MM.1S (cell line): ENCODE results near the gene DTNB.
"Not testable (repeated sequence)": the region's sequence is repeated elsewhere in the genome, so short reads cannot be mapped to it uniquely, and the experiment has no call there.

Source experiments
- DNase-seq: peaks from one replicate; pipeline ENCODE4 v3.0.0-alpha.2; 2015
- H2AFZ ChIP-seq: fragments of 300-600 bp; sonication (generic); 2 replicates; pipeline ENCODE4 v1.6.0; 2016; ENCODE audit warnings: antibody characterized with exemption, low read length
- H3F3A ChIP-seq: fragments of 300-600 bp; sonication (generic); 2 replicates; pipeline ENCODE4 v1.6.1; 2016; ENCODE audit warnings: mild to moderate bottlenecking, antibody characterized with exemption, low read length, moderate library complexity, mixed read lengths; ENCODE audit not compliant: insufficient read depth
- H3K27ac ChIP-seq: fragments of 300-600 bp; sonication (generic); 2 replicates; pipeline ENCODE4 v1.5.1; 2016; ENCODE audit warnings: mild to moderate bottlenecking, low read length
- H3K27me3 ChIP-seq: fragments of 300-600 bp; sonication (generic); replicated peaks from 2 replicates; pipeline ENCODE4 v1.6.0; 2016; ENCODE audit warnings: low read length; ENCODE audit not compliant: insufficient read depth
- H3K36me3 ChIP-seq: fragments of 300-600 bp; sonication (generic); replicated peaks from 2 replicates; pipeline ENCODE4 v1.6.1; 2016; ENCODE audit warnings: mild to moderate bottlenecking, low read length, mixed read lengths; ENCODE audit not compliant: insufficient read depth
- H3K4me1 ChIP-seq: fragments of 300-600 bp; sonication (generic); 2 replicates; pipeline ENCODE4 v1.6.1; 2016; ENCODE audit warnings: low read length, mixed read lengths
- H3K4me2 ChIP-seq: fragments of 300-600 bp; sonication (generic); 2 replicates; pipeline ENCODE4 v1.6.0; 2016; ENCODE audit warnings: low read depth, low read length
- H3K4me3 ChIP-seq: fragments of 300-600 bp; sonication (generic); 2 replicates; pipeline ENCODE4 v1.5.1; 2016; ENCODE audit warnings: low read length, mixed read lengths
- H3K79me2 ChIP-seq: fragments of 300-600 bp; sonication (generic); 2 replicates; pipeline ENCODE4 v1.6.1; 2016; ENCODE audit warnings: mixed run types, low read length, mixed read lengths
- H3K9ac ChIP-seq: fragments of 300-600 bp; sonication (generic); 2 replicates; pipeline ENCODE4 v1.6.1; 2016; ENCODE audit warnings: low read length, mixed read lengths
- H3K9me2 ChIP-seq: fragments of 300-600 bp; sonication (generic); replicated peaks from 2 replicates; pipeline ENCODE4 v1.6.1; 2016; ENCODE audit warnings: mild to moderate bottlenecking, low read length, mixed read lengths; ENCODE audit not compliant: insufficient read depth
- H3K9me3 ChIP-seq: fragments of 300-600 bp; sonication (generic); replicated peaks from 2 replicates; pipeline ENCODE4 v1.6.1; 2016; ENCODE audit warnings: mild to moderate bottlenecking, low read length, mixed read lengths; ENCODE audit not compliant: insufficient read depth
- H4K20me1 ChIP-seq: fragments of 300-600 bp; sonication (generic); 2 replicates; pipeline ENCODE4 v1.6.1; 2016; ENCODE audit warnings: mild to moderate bottlenecking, low read length, moderate library complexity, mixed read lengths; ENCODE audit not compliant: insufficient read depth
- CTCF ChIP-seq: fragments of 300-600 bp; sonication (generic); IDR thresholded peaks from 2 replicates; pipeline ENCODE4 v1.5.1; 2016; ENCODE audit warnings: antibody characterized with exemption, low read length, mixed read lengths
- EZH2 ChIP-seq: fragments of 300-600 bp; sonication (generic); optimal IDR thresholded peaks from 2 replicates; pipeline ENCODE3; 2017; ENCODE audit warnings: low read depth, mild to moderate bottlenecking, antibody characterized with exemption, low read length, mixed read lengths
- EZH2phosphoT487 ChIP-seq: fragments of 300-600 bp; sonication (generic); IDR thresholded peaks from 2 replicates; pipeline ENCODE4 v1.6.1; 2018; ENCODE audit warnings: antibody characterized with exemption, low read length

Gene DTNB

GRCh38 chr2:25666218-25666617 is 7.2 kb downstream of the DTNB start:
- Histone ChIP-seq H3K9me2 (no peaks in the 10 kb centered on the region), H3F3A (no peaks in the 10 kb centered on the region), H2AFZ (no peak overlapping the region), H3K79me2 (peaks cover 31% of the 10 kb centered on the region), H3K9ac (no peak overlapping the region), H4K20me1 (no peaks in the 10 kb centered on the region), H3K9me3 (no peaks in the 10 kb centered on the region), H3K36me3 (no peaks in the 10 kb centered on the region), H3K4me1 (no peaks in the 10 kb centered on the region), H3K27me3 (no peaks in the 10 kb centered on the region), H3K4me2 (no peak overlapping the region), H3K4me3 (no peak overlapping the region), H3K27ac (no peak overlapping the region)
- no peak for TF ChIP-seq CTCF
- TF ChIP-seq EZH2phosphoT487, result no peak
- TF ChIP-seq EZH2, result no peak
- no peak for DNase-seq

GRCh38 chr2:25665429-25665828 is 7.9 kb downstream of the DTNB start:
- H3K9me2 ChIP-seq, H3K27me3 ChIP-seq, H3K4me3 ChIP-seq, DNase-seq, H4K20me1 ChIP-seq, H3K27ac ChIP-seq, H3K9me3 ChIP-seq, H2AFZ ChIP-seq, H3K4me1 ChIP-seq, H3K9ac ChIP-seq, H3K4me2 ChIP-seq, H3F3A ChIP-seq, H3K36me3 ChIP-seq: not testable (repeated sequence)
- H3K79me2 ChIP-seq, result peaks cover 23% of the 10 kb centered on the region

GRCh38 chr2:25664965-25665307 is 8.4 kb downstream of the DTNB start:
- H3K27ac ChIP-seq, result no peak overlapping the region
- peaks cover 18% of the 10 kb centered on the region for H3K79me2 ChIP-seq

DNA sequence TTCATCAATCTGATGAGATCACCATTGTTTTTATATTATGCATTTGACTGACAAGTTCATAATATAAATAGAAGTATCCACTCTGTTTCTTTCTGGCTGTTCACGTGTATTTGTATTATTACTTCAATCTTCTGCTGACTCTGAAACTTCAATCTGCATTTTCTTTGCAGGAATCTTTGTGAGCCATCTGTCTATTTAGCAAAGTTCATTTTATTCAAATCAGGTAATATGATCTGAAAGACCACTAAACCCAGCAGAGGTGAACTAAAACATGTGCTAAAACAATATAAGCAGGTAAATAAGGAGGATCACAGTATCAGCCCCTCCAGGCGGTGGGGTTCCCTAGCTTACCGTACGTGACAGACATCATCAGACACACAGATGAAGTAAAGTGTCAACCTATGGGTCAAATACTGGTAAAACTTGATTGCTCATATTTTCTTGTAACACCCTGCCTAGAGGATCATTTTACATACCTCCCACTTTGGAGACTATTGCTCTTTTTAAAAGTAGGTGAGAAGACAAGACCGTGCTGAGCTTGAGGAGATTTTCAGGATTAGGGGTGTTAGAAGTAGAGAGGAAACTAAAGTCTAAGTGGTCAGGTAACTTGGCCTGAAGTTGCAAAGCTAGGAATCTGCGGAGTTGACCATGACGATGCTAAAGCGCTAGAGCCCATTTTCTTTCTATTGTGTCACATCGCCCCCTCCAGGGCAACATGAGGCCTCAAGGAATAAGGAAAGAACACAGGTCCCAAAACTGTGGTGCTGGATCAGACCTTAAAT is 9.0 kb downstream of the DTNB start:
- TF ChIP-seq CTCF (peak; percentile 63), EZH2phosphoT487 (no peak)
- no peaks in the 10 kb centered on the region for H3K36me3 ChIP-seq
- H3K4me2 ChIP-seq, result no peak overlapping the region
- H2AFZ ChIP-seq, result no peak overlapping the region
- no peak overlapping the region for H3K4me3 ChIP-seq
- no peaks in the 10 kb centered on the region for H3K9me3 ChIP-seq
- no peaks in the 10 kb centered on the region for H3K27me3 ChIP-seq
- no peaks in the 10 kb centered on the region for H3K4me1 ChIP-seq
- H3K9me2 ChIP-seq, result no peaks in the 10 kb centered on the region
- peaks cover 12% of the 10 kb centered on the region for H3K79me2 ChIP-seq
- H3F3A ChIP-seq, result no peaks in the 10 kb centered on the region
- DNase-seq, result peak; percentile 44
- no peak overlapping the region for H3K27ac ChIP-seq
- H3K9ac ChIP-seq, result no peak overlapping the region
- H4K20me1 ChIP-seq, result no peaks in the 10 kb centered on the region

More at GRCh38 chr2:25664965-25665307, 8.4 kb downstream of the DTNB start:
- H3K27me3 ChIP-seq, result no peaks in the 10 kb centered on the region
- H3F3A ChIP-seq, result no peaks in the 10 kb centered on the region
- no peak for DNase-seq
- H4K20me1 ChIP-seq, result no peaks in the 10 kb centered on the region
- no peaks in the 10 kb centered on the region for H3K4me1 ChIP-seq
- no peaks in the 10 kb centered on the region for H3K9me3 ChIP-seq
- H3K4me3 ChIP-seq, result no peak overlapping the region
- no peak for TF ChIP-seq EZH2phosphoT487
- no peaks in the 10 kb centered on the region for H3K36me3 ChIP-seq
- H2AFZ ChIP-seq, result no peak overlapping the region
- no peak overlapping the region for H3K9ac ChIP-seq
- H3K9me2 ChIP-seq, result no peaks in the 10 kb centered on the region
- no peak overlapping the region for H3K4me2 ChIP-seq
